ENCODE data around the gene BCDIN3D. TPM values are rescaled to one million over a fixed set of nuclear protein-coding genes. Genes with fewer than 3 reads are reported as not detected.
"Not testable (repeated sequence)": the region's sequence is repeated elsewhere in the genome, so short reads cannot be mapped to it uniquely, and the experiment has no call there.

Gene BCDIN3D
- total RNA-seq, 3 donors from 2014 or later: 4.2 to 6.0 (median 4.3) TPM

- Mint-ChIP-seq H3K4me3 (no peak overlapping the region), H3K9me3 (no peaks in the 10 kb centered on the region), H3K4me1 (ENCODE audit: low read depth) (peaks cover 2% of the 10 kb centered on the region), H3K36me3 (ENCODE audit: insufficient read depth) (no peaks in the 10 kb centered on the region), H3K27me3 (ENCODE audit: low read depth) (peaks cover 2% of the 10 kb centered on the region)
- ATAC-seq: no peak
- DNase-seq: no peak
Observed at GRCh38 chr12:49870501-49871262, 27.8 kb upstream of the BCDIN3D start.

DNA sequence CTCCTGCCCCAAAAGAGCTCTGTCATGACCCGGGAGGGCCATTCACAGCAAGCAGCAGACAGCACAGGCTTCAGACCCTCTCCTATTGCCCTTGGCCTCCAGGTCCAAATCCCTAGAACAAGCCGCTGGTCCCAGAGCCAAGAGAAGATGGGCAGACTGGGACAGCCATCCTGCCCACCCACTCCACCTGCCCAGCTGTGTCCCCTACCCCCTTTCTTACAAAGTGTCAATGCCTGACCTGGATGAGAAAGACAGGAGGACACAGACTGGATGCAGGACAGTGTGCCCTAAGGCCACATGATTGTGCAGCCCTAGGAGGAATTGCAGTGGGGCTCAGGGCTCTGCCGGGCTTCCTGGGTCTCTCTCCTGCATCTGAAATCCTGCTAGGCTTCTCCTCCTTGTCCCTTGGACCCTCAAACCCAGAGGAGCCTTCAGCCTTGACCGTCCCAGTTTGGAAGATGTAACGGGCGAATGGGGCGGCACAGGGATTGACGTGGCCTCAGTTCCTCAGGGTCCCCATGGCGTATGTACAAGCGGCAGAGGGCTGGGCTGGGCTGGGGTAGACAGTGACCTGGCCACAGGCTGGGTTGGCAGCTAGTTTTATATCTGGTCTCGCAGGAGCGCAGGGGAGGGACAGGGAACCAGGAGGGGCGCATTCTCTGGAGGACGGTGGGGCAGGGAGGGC lies 27.1 kb upstream of the BCDIN3D start:
- Mint-ChIP-seq H3K4me3 (no peak overlapping the region), H3K4me1 (ENCODE audit: low read depth) (peaks cover 2% of the 10 kb centered on the region), H3K36me3 (ENCODE audit: insufficient read depth) (no peaks in the 10 kb centered on the region), H3K9me3 (no peaks in the 10 kb centered on the region), H3K27me3 (ENCODE audit: low read depth) (peaks cover 4% of the 10 kb centered on the region)
- no peak for DNase-seq
- ATAC-seq: no peak

GRCh38 chr12:49868952-49869815 lies 26.3 kb upstream of the BCDIN3D start:
- Mint-ChIP-seq H3K9me3 (no peaks in the 10 kb centered on the region), H3K27me3 (ENCODE audit: low read depth) (peaks cover 4% of the 10 kb centered on the region)
- no peak for ATAC-seq

GRCh38 chr12:49868449-49868848 lies 25.5 kb upstream of the BCDIN3D start:
- Mint-ChIP-seq H3K27me3 (ENCODE audit: low read depth) (peaks cover 4% of the 10 kb centered on the region), H3K9me3 (no peaks in the 10 kb centered on the region), H3K4me3 (no peak overlapping the region), H3K4me1 (ENCODE audit: low read depth) (peaks cover 2% of the 10 kb centered on the region), H3K36me3 (ENCODE audit: insufficient read depth) (no peaks in the 10 kb centered on the region)
- DNase-seq (no peak), ATAC-seq (no peak)

More at GRCh38 chr12:49868952-49869815, 26.3 kb upstream of the BCDIN3D start:
- Mint-ChIP-seq H3K4me1 (ENCODE audit: low read depth) (peaks cover 2% of the 10 kb centered on the region), H3K36me3 (ENCODE audit: insufficient read depth) (no peaks in the 10 kb centered on the region), H3K4me3 (no peak overlapping the region)
- DNase-seq: no peak

DNA sequence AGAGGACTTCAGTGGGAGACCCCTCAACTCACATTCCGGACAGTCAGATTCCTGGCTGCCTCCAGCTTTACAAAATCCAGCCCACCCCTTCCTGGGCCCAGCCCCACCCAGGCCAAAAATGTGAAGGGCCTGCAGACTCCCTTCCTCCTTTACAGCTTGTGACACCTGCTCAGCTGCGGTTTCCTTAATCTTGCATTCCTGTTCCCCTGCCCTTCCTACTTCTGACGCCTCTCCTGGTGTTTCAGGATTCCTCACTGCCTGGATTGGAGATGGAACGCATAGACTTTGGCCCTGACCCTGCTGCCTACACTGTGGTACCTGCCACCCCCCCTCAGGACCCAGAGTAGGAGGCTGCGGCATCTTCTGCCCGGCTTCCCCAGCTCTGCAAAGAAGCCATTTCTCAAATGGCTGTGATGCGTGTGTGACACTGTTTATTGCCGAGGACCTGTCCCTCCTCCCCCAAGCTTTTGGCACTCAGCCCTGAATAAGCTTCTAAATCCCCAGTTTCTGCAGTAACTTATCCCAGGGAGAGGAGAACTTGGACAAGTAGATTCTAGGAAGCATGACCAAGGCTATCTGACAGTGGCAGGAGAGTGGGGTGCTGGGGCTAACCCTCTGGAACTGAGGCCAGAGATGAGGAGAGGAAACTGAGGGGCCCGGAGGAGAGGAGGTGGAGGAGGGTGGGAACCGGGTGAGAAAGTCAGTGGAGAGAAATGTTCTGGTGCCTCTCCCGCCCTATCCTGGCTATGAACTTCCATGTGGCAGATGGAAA lies 24.9 kb upstream of the BCDIN3D start:
- Mint-ChIP-seq H3K4me3 (no peak overlapping the region), H3K4me1 (ENCODE audit: low read depth) (peaks cover 2% of the 10 kb centered on the region), H3K36me3 (ENCODE audit: insufficient read depth) (no peaks in the 10 kb centered on the region), H3K9me3 (no peaks in the 10 kb centered on the region), H3K27me3 (ENCODE audit: low read depth) (peaks cover 4% of the 10 kb centered on the region)
- no peak for DNase-seq
- no peak for ATAC-seq

DNA sequence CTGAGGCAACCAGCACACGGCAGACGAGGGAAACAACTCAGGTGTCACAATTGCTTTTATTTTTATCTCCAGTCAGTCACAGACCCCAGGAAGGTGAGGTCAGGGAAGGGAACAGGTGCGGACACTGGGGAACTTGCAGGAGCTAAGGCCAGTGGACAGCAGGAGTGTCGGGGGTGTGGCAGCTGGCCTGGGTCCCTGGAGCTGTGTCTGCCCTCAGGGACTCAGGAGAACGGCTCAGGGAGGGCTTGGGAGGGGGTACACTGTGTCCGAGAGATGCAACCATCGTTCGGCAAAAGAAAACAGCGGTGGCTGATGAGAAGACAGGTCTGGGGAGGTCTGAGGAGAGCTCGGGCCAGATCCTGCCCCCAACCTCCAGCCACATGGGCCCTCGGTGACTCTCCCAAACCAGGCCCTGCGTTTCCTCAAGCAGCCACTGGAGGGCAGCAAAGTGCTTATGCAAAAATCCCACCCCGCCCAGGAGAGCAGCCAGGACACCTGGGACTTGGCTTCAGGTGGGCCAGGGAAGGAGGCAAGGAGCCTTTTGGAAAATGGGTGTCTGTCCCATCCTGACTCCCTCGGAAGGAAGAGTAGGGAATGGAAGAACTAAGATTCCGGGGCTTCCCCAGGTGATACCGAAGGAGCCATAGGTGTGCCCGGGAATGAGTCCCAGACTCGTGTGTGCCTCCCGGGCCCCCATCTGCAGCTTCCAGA lies 24.1 kb upstream of the BCDIN3D start:
- DNase-seq (peak; percentile 74), ATAC-seq (peak; percentile 86 to 89)
- peaks cover 2% of the 10 kb centered on the region for H3K4me1 Mint-ChIP-seq (ENCODE audit: low read depth)
- no peak overlapping the region for H3K4me3 Mint-ChIP-seq
- H3K27me3 Mint-ChIP-seq (ENCODE audit: low read depth): peaks cover 4% of the 10 kb centered on the region
- no peaks in the 10 kb centered on the region for H3K36me3 Mint-ChIP-seq (ENCODE audit: insufficient read depth)
- no peaks in the 10 kb centered on the region for H3K9me3 Mint-ChIP-seq

- DNase-seq: no peak
- peaks cover 4% of the 10 kb centered on the region for H3K27me3 Mint-ChIP-seq (ENCODE audit: low read depth)
- H3K9me3 Mint-ChIP-seq: no peaks in the 10 kb centered on the region
- H3K4me3 Mint-ChIP-seq: no peak overlapping the region
- peaks cover 2% of the 10 kb centered on the region for H3K4me1 Mint-ChIP-seq (ENCODE audit: low read depth)
- ATAC-seq: no peak
- H3K36me3 Mint-ChIP-seq (ENCODE audit: insufficient read depth): no peaks in the 10 kb centered on the region
Observed at GRCh38 chr12:49865782-49866135, 22.9 kb upstream of the BCDIN3D start.

GRCh38 chr12:49865109-49865781 lies 22.3 kb upstream of the BCDIN3D start:
- peaks cover 2% of the 10 kb centered on the region for H3K4me1 Mint-ChIP-seq (ENCODE audit: low read depth)
- ATAC-seq (no peak), DNase-seq (no peak)
- no peaks in the 10 kb centered on the region for H3K36me3 Mint-ChIP-seq (ENCODE audit: insufficient read depth)
- no peak overlapping the region for H3K4me3 Mint-ChIP-seq
- H3K9me3 Mint-ChIP-seq: no peaks in the 10 kb centered on the region
- H3K27me3 Mint-ChIP-seq (ENCODE audit: low read depth): peaks cover 4% of the 10 kb centered on the region

GRCh38 chr12:49864798-49865090 lies 21.8 kb upstream of the BCDIN3D start:
- peaks cover 4% of the 10 kb centered on the region for H3K27me3 Mint-ChIP-seq (ENCODE audit: low read depth)
- peaks cover 2% of the 10 kb centered on the region for H3K4me1 Mint-ChIP-seq (ENCODE audit: low read depth)
- no peaks in the 10 kb centered on the region for H3K36me3 Mint-ChIP-seq (ENCODE audit: insufficient read depth)
- DNase-seq (no peak), ATAC-seq (no peak)
- H3K9me3 Mint-ChIP-seq: no peaks in the 10 kb centered on the region
- H3K4me3 Mint-ChIP-seq: no peak overlapping the region

GRCh38 chr12:49863946-49864797 lies 21.3 kb upstream of the BCDIN3D start:
- DNase-seq (no peak), ATAC-seq (no peak)
- Mint-ChIP-seq H3K9me3 (no peaks in the 10 kb centered on the region), H3K36me3 (ENCODE audit: insufficient read depth) (no peaks in the 10 kb centered on the region), H3K4me3 (no peak overlapping the region), H3K27me3 (ENCODE audit: low read depth) (peaks cover 4% of the 10 kb centered on the region), H3K4me1 (ENCODE audit: low read depth) (peaks cover 2% of the 10 kb centered on the region)

DNA sequence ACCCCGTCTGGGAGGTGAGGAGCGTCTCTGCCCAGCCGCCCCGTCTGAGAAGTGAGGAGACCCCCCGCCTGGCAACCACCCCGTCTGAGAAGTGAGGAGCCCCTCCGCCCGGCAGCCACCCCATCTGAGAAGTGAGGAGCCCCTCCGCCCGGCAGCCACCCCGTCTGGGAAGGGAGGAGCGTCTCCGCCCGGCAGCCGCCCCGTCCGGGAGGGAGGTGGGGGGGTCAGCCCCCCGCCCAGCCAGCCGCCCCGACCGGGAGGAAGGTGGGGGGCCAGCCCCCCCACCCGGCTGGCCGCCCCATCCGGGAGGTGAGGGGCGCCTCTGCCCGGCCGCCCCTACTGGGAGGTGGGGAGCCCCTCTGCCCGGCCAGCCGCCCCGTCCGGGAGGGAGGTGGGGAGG lies 18.0 kb upstream of the BCDIN3D start:
- not testable (repeated sequence) for ATAC-seq; DNase-seq; H3K36me3 Mint-ChIP-seq (ENCODE audit: insufficient read depth); H3K4me1 Mint-ChIP-seq (ENCODE audit: low read depth); H3K27me3 Mint-ChIP-seq (ENCODE audit: low read depth); H3K4me3 Mint-ChIP-seq; H3K9me3 Mint-ChIP-seq

DNA sequence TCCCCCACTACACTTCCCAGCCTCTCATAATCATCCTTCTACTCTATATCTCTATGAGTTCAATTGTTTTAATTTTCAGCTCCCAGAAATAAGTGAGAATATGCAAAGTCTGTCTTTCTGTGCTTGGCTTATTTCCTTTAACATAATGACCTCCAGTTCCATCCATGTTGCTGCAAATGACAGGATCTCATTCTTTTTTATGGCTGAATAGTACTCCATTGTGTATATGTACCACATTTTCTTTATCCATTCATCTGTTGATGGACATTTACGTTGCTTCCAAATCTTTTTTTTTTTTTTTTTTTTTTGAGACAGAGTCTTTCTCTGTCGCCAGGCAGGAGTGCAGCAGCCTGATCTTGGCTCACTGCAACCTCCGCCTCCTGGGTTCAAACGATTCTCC lies 13.0 kb upstream of the BCDIN3D start:
- not testable (repeated sequence) for H3K27me3 Mint-ChIP-seq (ENCODE audit: low read depth); H3K4me3 Mint-ChIP-seq; H3K4me1 Mint-ChIP-seq (ENCODE audit: low read depth); ATAC-seq; DNase-seq; H3K36me3 Mint-ChIP-seq (ENCODE audit: insufficient read depth); H3K9me3 Mint-ChIP-seq

Measured in activated T-cell treated with anti-CD3 and anti-CD28 coated beads, Interleukin-2, amount 50 U/mL, for 4 hours (primary cell).